ENCODE measurements around the gene EIPR1. TPM values are rescaled to one million over a fixed set of nuclear protein-coding genes. Genes with fewer than 3 reads are reported as not detected.

EIPR1 gene
- total RNA-seq, 1 experiment from 2014 or later: 40.4 TPM

DNA sequence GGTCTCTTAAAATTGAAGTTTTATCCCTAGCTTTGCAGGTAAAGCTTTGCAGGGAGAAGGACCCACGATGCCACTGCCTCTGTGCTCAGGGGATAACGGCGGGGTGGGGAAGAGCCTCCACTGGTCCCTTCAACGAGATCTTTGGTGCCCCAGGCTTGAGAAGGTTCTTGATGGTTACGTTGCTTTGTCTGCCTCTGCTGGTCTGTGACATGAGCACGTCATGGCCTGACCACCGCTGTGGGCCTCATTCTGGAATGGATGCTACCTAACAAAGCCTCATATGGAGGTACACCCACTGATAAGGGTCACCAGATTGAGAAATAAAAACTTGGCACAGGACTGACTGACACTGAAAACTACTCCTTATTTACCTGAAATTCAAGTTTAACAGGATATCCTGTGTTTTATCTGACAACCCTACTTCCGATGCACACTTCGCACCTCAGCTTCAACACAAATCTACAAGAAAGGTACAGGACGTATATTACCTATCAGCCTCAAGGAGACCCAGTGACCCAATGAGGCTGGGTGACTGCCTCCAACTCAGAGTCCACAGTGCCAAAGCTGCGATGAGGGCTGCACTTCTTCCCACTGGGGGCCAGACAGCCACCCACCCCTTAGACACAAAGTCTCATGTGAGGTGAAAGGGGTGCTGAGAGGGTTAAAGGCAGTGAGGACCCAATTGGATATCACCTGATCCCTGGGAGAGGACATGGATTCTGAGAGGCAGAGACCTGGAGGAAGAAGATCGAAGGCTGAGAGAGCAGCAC is 64.9 kb downstream of the EIPR1 start:
- peaks cover 4% of the 10 kb centered on the region; the same call in 1 of the 2 replicates for H3K79me2 ChIP-seq (ENCODE audit: low read depth)
- no peaks in the 10 kb centered on the region for H3K9me3 ChIP-seq (ENCODE audit: insufficient read depth, low read depth)
- H3K4me1 ChIP-seq (replicated peaks; ENCODE audit: insufficient read depth): no peaks in the 10 kb centered on the region
- DNase-seq: no peak
- no TSS peak for BruUV-seq (replicated peaks)
- no peak overlapping the region for H3K4me3 ChIP-seq
- H3K4me2 ChIP-seq: no peak overlapping the region
- H3K27me3 ChIP-seq (ENCODE audit: insufficient read depth, low read depth): no peaks in the 10 kb centered on the region
- H3K36me3 ChIP-seq (ENCODE audit: low read depth): peaks cover 4% of the 10 kb centered on the region; the same call in 1 of the 2 replicates
- H3K27ac ChIP-seq: no peak overlapping the region
- H2AFZ ChIP-seq: no peak overlapping the region
- POLR2A ChIA-PET (ENCODE audit: unreplicated experiment): no interaction called here
- TF ChIP-seq, protein P1, sequence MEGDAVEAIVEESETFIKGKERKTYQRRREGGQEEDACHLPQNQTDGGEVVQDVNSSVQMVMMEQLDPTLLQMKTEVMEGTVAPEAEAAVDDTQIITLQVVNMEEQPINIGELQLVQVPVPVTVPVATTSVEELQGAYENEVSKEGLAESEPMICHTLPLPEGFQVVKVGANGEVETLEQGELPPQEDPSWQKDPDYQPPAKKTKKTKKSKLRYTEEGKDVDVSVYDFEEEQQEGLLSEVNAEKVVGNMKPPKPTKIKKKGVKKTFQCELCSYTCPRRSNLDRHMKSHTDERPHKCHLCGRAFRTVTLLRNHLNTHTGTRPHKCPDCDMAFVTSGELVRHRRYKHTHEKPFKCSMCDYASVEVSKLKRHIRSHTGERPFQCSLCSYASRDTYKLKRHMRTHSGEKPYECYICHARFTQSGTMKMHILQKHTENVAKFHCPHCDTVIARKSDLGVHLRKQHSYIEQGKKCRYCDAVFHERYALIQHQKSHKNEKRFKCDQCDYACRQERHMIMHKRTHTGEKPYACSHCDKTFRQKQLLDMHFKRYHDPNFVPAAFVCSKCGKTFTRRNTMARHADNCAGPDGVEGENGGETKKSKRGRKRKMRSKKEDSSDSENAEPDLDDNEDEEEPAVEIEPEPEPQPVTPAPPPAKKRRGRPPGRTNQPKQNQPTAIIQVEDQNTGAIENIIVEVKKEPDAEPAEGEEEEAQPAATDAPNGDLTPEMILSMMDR (conservative IDR thresholded peaks at IDR 0.05): no peak
- no peak for TF ChIP-seq EZH2 (IDR thresholded peaks at IDR 0.05; ENCODE audit: low read depth)
- H4K20me1 ChIP-seq (ENCODE audit: insufficient read depth): peaks cover 20% of the 10 kb centered on the region
- CTCF ChIA-PET: no interaction called here
- no peaks in the 10 kb centered on the region for H3K9me2 ChIP-seq (ENCODE audit: insufficient read depth)
- intact Hi-C loops (cut with micrococcal nuclease; ENCODE audit: unreplicated experiment): no loop called here
- H3F3A ChIP-seq (ENCODE audit: insufficient read depth, low read depth): no peaks in the 10 kb centered on the region; the same call in 1 of the 2 replicates

DNA sequence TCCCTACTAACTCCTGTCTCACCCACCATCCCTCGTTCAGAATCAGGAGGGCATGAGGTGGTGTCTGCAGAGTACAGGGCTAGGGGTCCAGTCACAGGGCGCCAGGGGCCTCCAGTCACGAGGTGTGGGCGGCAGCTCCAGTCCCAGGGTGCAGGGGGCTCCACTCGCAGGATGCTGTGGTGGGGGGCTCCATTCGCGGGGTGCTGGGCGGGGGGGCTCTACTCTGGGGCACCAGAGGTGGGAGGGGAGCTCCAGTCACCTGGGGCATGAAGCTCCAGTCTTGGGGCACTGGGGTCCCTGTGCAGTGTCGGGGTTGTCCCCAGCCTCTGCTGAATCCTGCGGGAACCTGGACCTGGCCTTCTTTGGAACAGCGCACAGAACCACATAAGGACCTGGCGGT is 66.0 kb downstream of the EIPR1 start:
- H4K20me1 ChIP-seq (ENCODE audit: insufficient read depth): peaks cover 15% of the 10 kb centered on the region; the same call in 1 of the 2 replicates
- H3K4me3 ChIP-seq: no peak overlapping the region
- intact Hi-C loops (cut with micrococcal nuclease; ENCODE audit: unreplicated experiment): no loop called here
- no peaks in the 10 kb centered on the region for H3K27me3 ChIP-seq (ENCODE audit: insufficient read depth, low read depth)
- no peak overlapping the region for H3K4me2 ChIP-seq
- no peaks in the 10 kb centered on the region; the same call in 1 of the 2 replicates for H3F3A ChIP-seq (ENCODE audit: insufficient read depth, low read depth)
- no peak overlapping the region for H2AFZ ChIP-seq
- POLR2A ChIA-PET (ENCODE audit: unreplicated experiment): no interaction called here
- H3K9me3 ChIP-seq (ENCODE audit: insufficient read depth, low read depth): no peaks in the 10 kb centered on the region
- BruUV-seq (replicated peaks): no TSS peak
- H3K9me2 ChIP-seq (ENCODE audit: insufficient read depth): no peaks in the 10 kb centered on the region
- peaks cover 4% of the 10 kb centered on the region; the same call in 1 of the 2 replicates for H3K79me2 ChIP-seq (ENCODE audit: low read depth)
- DNase-seq: no peak
- no peaks in the 10 kb centered on the region for H3K4me1 ChIP-seq (replicated peaks; ENCODE audit: insufficient read depth)
- no peaks in the 10 kb centered on the region for H3K36me3 ChIP-seq (ENCODE audit: low read depth)
- TF ChIP-seq, protein P1 (conservative IDR thresholded peaks at IDR 0.05): no peak
- no peak for TF ChIP-seq EZH2 (IDR thresholded peaks at IDR 0.05; ENCODE audit: low read depth)
- CTCF ChIA-PET: no interaction called here
- H3K27ac ChIP-seq: no peak overlapping the region

DNA sequence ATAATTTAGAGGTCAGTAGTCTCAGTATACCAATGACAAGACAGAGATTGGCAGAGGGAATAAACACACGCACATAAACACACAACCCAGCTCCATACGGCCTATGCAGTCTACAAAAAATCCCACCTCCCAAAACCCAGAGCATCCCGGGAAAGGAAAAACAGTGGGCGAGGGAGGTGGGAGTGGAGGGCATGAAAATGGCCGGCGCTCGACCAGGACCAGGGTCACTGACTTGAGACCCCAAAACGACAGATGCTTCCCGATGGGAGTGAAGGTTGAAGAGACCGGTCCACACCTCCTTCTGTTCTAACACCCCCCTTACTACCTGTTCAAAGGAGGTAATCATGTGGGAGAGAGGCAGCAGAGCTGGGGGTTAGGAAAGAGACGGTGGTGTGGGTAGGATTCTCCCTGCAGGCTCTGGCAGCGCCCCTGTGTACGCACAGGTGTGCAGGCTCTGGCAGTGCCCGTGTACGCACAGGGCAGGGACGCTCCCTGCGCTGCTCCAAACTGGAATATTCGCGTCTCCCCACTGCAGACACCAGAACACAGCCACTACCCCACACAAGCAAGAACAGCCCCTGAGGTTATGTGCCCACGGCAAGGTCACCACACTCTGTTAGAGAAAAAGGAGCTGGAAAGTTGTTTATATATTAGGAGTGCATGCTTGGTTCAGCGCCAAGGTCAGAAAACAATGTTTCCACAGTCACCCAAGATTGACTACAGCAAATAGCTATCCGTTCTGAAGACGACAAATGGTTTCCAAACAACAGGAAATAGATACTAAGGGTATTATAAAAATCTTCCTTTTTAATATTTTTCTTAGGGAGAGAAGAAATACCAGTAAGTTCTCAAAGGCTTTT is 67.9 kb downstream of the EIPR1 start:
- Histone ChIP-seq H3K36me3 (ENCODE audit: low read depth) (no peaks in the 10 kb centered on the region), H2AFZ (no peak overlapping the region), H3K4me1 (replicated peaks; ENCODE audit: insufficient read depth) (no peaks in the 10 kb centered on the region), H3F3A (ENCODE audit: insufficient read depth, low read depth) (no peaks in the 10 kb centered on the region; the same call in 1 of the 2 replicates), H3K9me2 (ENCODE audit: insufficient read depth) (no peaks in the 10 kb centered on the region), H3K4me3 (no peak overlapping the region), H3K79me2 (ENCODE audit: low read depth) (no peaks in the 10 kb centered on the region), H3K9me3 (ENCODE audit: insufficient read depth, low read depth) (no peaks in the 10 kb centered on the region), H3K27me3 (ENCODE audit: insufficient read depth, low read depth) (no peaks in the 10 kb centered on the region), H4K20me1 (ENCODE audit: insufficient read depth) (peaks cover 15% of the 10 kb centered on the region; the same call in 1 of the 2 replicates), H3K27ac (no peak overlapping the region), H3K4me2 (no peak overlapping the region)
- intact Hi-C loops (cut with micrococcal nuclease; ENCODE audit: unreplicated experiment): no loop called here
- no TSS peak for BruUV-seq (replicated peaks)
- ChIA-PET CTCF (no interaction called here), POLR2A (ENCODE audit: unreplicated experiment) (no interaction called here)
- no peak for TF ChIP-seq EZH2 (IDR thresholded peaks at IDR 0.05; ENCODE audit: low read depth)
- TF ChIP-seq, protein P1 (conservative IDR thresholded peaks at IDR 0.05): no peak
- DNase-seq: no peak
